ENCODE results near the gene KCNQ5.

- TF ChIP-seq ZNF202 (tag by site-specific recombination; IDR thresholded peaks at IDR 0.05; ENCODE audit: borderline replicate concordance) (no peak), CTCF (tag by site-specific recombination; IDR thresholded peaks at IDR 0.05) (no peak), REST (tag by site-specific recombination; IDR thresholded peaks at IDR 0.05) (no peak), ZNF843 (tag by site-specific recombination; IDR thresholded peaks at IDR 0.05) (no peak), SETDB1 (IDR thresholded peaks at IDR 0.05; ENCODE audit: insufficient read length, low read length) (no peak), TCF7L2 (IDR thresholded peaks at IDR 0.05; ENCODE audit: borderline replicate concordance, low read depth, low read length) (no peak), ZNF398 (tag by site-specific recombination; IDR thresholded peaks at IDR 0.05) (no peak), ZBTB48 (tag by site-specific recombination; IDR thresholded peaks at IDR 0.05) (no peak), ZNF18 (tag by site-specific recombination; IDR thresholded peaks at IDR 0.05) (no peak), ZNF394 (tag by site-specific recombination; IDR thresholded peaks at IDR 0.05; ENCODE audit: borderline replicate concordance) (no peak), ZNF670 (tag by site-specific recombination; IDR thresholded peaks at IDR 0.05; ENCODE audit: low read depth) (no peak), ZNF600 (tag by site-specific recombination; IDR thresholded peaks at IDR 0.05) (no peak), SP2 (tag by site-specific recombination; IDR thresholded peaks at IDR 0.05) (no peak), YY1 (tag by site-specific recombination; IDR thresholded peaks at IDR 0.05) (no peak)
Measured at GRCh38 chr6:72627539-72627938, 5.7 kb downstream of the KCNQ5 start.

Measured in HEK293 (cell line).